Stimulated activated CD8-positive, alpha-beta memory T cell treated with anti-CD3 and anti-CD28 coated beads, Interleukin-4, amount 100 ng/mL, for 4 hours (primary cell): Measurements from ENCODE around the gene SPON1.
"Not testable (repeated sequence)": the region's sequence is repeated elsewhere in the genome, so short reads cannot be mapped to it uniquely, and the experiment has no call there.

Source experiments
- DNase-seq, 2 donors: peaks; one replicate each; pipeline ENCODE4 v3.0.0-alpha.2; 2020; ENCODE audit warnings: low read depth in 2 of 2, low spot score in 1 of 2

The SPON1 gene

DNA sequence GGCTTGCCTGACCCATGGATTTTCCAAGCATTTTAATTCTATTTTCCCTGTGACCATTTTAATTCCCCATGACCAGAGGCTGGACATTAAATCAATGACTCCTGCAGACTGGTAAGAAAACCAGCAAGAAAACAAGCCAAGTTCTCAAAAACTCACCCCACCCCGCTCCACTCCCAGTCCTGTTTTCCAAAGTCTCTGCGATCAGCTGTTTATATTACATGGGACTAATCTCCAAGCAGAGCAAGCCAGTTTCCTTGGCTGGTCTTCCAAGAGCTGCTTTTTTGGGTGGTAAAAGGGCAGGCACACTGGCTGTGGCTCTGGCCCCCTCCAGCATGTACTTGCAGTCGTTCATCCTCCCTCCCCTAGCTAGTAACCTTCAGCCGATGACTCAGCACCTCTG lies 298.5 kb downstream of the SPON1 start:
- DNase-seq, result no peak

DNA sequence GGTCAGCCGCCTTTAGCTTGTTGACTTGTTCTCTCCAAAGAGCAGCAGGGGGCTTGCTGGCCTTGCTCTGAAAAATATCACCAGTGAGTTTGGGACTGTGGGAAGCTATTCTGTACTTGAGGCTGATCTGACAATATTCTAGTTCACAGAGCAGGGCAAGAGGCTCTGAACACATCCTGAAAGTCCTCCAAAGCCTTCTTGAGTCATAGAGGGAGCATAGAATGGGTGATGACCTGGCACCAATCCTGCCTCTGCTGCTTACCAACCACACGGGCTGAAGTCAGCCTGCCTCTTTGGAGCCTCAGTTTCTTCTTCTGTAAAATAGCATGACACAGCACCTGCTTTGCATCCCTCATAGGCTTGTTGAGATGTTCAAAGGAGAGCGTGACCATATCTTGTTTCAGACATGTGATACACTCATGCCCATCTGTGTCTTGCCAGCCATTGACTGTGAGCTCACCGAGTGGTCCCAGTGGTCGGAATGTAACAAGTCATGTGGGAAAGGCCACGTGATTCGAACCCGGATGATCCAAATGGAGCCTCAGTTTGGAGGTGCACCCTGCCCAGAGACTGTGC lies 299.8 kb downstream of the SPON1 start:
- DNase-seq, result no peak

DNA sequence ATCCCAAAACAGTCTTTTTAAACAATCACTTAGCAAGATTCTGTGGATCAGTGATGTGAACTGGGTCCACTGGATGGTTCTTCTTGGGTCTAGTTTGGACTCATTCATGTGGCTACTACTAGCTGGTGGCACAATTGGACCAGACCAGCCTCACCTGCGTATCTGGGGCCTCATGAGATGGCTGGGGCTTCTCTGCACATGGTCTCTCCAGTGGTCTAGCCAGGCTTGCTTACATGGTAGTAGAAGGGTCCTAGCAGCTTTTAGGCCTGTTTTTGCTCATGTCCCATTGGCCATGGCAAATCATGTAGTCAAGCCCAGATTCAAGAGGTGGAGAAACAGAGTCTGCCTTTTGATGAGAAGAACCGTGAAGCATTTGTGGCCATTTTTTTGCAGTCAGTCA lies 302.4 kb downstream of the SPON1 start:
- DNase-seq, result no peak

DNA sequence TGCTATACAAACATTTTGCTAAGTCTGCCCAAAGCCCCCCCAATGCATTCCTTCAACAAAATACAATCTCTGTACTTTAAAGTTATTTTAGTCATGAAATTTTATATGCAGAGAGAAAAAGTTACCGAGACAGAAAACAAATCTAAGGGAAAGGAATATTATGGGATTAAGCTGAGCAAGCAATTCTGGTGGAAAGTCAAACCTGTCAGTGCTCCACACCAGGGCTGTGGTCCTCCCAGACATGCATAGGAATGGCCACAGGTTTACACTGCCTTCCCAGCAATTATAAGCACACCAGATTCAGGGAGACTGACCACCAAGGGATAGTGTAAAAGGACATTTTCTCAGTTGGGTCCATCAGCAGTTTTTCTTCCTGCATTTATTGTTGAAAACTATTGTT lies 304.1 kb downstream of the SPON1 start:
- DNase-seq, result no peak

DNA sequence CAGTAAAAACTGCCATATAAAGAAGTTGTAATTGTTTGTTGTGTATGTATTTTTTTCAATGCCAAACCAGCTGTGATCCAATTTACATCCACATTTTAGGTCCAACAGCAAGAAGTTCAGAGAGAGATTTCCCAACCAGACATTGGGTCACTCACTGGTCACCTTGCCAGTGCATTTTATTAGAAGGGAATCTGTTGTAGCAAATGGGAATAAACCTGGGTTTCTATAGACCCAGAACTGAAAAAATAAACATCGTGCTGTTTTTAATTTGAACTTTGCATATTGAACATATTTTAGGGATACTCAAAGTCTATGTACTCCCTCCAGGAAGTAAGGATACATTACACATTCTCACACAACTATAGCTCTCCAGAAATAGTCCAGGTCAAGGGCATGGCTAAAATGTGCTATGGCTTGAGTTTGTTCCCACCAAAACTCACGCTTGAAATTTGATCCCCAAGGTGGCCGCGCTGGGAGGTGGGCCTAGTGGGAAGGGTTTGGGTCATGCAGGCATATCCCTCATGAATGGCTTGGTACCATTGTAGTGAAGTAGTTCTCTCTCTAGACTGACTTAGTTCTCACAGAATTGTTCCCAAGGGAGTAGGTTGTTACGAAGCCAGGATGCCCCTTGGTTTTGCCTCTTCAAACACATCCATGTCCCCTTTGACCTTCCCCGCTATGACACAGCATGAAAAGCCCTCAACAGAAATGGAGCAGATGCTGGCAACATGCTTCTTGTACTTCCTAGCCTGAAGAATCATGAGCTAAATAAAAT lies 305.5 kb downstream of the SPON1 start:
- DNase-seq, result no peak

DNA sequence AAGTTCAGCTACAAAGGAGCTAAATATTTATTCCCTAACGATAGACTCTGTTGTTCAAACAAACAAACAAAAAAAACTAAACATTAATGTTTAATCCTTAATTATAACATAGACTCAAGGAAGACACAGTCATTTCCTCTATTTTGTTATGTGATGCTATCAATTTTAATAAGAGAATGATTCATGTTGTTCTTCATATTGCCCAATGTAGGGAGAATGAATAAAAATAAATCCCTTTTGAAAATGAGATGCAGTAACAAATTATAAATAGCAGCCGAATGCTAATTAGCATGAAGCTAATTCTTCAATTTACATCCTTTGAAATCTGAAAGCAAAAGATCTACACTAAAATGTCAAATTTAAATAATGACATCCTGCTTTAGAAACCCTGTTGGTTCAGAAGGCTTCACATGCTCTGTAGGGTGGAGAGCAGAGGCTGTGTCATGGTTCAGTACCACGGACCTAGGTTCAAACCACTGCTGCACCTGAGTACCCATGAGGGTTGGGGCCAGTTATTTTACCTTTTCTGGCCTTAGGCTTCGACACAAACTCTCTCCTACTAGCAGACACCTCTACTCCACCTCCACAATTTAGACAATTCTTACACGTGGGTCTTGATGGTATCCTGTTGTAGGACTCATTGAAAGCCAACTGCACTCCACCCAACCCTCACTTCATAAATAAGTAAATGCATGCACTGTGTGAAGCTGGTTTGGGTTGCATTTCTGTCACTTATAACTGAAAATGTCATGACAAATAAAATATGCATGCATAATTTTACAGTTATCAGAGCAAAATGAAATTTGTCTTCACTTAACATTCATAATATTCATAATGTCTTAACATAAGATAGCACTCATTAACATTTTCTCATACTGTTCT lies 307.4 kb downstream of the SPON1 start:
- DNase-seq, result no peak

DNA sequence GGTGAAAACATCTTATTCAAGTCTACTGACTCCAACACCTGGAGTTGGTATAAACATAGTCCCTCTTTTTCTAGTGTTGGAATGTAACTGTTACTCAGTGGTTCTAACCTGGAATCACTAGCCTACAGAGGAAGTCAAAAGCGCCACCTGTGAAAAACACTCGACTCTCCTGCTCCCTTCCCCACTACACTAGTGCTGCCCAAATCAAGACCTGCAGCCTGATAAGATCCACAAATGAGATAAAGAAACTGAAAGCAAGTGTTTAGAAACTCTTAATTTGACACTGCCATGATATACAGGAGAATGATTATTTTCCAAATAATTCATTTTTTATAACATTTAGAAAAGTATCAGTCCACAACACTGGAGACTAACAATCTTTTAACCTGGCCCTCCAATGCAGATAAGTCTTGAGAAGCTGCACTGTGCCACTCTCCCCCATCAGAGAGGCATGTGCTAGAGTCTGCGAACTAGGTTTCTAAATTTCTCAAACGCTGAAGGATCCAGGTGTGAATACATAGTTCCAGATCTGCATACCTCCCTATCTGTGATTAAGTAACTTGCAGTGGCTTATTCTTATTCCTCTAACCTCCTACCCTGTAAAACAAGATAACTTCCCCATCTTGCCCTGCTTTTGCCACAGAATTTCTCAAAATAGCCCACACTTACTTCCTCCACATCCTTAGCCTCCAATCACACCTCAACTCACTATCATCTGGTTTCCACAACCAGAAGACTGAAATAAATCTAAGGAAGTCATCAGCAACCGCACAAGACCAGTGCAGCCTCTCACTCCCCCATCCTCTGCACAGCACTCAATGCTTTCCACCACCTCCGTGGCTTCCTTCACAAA lies 308.4 kb downstream of the SPON1 start:
- no peak for DNase-seq

DNA sequence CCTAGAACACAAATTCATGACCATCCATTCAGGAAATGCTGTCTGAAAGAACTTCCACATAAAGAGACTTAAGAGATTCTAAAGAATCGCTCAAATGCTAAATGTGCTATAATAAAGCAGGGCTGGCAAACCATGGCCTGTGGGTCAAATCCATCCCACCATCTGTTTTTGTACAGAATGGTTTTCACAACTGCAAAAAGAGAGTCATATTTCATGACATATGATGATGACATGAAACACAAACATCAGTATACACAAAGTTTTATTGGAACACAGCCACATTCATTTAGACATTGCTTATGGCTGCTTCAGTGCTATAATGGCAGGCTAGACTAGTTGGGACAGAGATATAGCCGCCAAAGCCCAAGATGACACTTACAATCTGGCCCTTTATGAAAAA lies 311.4 kb downstream of the SPON1 start:
- DNase-seq, result no peak

DNA sequence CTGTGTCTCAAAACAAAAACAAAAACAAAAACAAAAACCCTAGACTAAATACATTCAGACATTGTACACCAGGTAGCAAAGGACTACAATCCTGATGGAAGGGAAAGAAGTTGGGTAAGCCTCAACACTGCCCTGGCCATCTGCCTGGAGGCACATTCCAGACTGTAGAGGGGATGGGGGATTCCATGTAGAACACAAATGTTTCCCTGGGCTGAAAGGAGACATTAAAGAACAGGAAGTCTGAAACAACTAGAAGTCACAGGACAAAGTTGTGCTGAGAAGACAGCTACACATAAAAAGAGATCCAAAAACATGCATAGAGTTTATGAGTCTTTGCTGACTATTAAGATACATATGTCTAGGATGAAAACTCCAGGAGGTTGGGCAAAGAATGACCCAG lies 312.6 kb downstream of the SPON1 start:
- DNase-seq, result no peak

DNA sequence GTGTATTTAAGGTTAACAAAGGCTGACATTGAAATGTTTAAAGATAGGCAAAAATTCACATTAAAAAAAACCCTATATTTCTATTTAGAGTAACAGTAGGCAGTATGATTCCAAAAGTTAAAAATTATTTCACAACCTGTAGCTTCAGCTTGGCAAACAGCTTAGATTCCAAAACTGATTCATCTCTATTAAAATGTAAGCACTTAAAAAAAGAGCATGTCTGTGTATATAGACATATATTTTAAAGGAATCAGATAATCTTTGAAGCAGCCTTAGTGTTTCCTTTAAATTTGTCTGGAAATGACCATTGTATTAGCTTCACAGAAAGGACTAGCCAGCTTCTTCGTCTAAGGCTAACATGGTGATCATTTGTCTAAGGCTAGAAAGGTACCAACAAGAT lies 316.3 kb downstream of the SPON1 start:
- not testable (repeated sequence) for DNase-seq

DNA sequence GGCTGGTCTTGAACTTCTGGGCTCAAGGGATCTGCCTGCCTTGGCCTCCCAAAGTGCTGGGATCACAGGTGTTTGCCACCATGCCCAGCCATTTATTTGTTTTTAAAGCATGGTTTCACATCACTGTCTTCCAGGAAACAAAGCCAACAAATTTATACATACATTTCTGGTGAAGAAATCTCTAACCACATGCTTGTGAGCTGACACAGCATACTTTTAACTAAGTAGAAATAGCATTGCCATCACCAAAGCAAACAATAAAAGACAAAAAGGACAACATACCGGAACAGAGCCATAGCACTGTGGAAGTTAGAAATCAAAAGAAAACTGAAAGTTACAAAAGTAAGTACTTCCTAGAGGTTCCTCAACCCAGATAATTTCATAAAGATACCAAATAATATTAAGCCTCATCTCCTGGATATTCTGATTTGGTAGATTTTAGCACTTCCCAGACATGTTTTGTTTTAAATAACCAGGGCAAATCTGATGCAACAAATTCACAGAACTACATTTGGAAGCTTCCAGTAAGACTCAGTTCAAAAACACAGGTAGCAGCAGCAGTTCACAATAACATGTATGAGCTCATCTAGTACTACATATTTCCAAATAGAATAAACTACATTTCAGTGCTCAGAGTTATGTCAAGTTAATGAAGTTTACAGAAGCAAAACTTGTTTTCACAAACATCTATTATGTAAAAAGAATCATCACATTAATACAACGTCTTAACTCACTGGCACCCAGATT lies 325.8 kb downstream of the SPON1 start:
- no peak for DNase-seq

DNA sequence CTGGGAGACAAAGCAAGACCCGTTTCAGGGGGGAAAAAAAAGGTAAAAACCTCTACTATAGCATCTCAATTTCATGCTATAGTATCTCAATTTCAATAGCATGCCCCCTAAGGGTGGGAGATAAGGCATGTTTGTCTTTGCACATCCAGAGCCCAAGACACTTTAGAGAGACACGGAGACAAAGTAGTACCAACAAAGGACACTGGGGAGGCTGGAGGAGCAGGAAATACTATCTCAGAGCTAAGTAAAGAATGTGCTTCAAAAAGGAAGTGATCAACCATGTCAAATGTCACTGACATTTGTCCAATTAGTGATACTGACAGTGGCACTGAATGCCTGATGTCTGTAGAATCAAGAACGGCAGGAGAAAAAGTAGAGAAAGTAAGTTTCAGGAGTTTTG lies 327.9 kb downstream of the SPON1 start:
- DNase-seq, result no peak

DNA sequence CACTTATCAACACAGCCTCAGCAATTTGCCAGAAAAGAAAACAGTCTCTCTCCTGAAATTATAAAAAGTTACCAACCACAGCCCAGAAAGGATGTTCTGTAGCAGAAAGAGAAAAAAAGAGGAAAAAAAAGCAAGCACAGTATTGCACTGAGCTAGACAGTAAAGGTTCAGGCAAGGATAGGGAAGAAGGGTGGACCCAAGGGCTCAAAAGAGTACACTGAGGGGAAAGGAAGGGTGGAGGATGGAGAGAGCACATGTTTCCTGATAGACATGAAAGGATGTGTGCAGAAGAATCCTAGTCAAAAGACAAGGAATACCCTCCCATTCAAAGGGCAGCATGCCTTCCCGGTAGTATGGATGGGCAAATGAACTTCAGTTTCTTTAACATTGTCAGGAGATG lies 337.4 kb downstream of the SPON1 start:
- DNase-seq, result no peak

DNA sequence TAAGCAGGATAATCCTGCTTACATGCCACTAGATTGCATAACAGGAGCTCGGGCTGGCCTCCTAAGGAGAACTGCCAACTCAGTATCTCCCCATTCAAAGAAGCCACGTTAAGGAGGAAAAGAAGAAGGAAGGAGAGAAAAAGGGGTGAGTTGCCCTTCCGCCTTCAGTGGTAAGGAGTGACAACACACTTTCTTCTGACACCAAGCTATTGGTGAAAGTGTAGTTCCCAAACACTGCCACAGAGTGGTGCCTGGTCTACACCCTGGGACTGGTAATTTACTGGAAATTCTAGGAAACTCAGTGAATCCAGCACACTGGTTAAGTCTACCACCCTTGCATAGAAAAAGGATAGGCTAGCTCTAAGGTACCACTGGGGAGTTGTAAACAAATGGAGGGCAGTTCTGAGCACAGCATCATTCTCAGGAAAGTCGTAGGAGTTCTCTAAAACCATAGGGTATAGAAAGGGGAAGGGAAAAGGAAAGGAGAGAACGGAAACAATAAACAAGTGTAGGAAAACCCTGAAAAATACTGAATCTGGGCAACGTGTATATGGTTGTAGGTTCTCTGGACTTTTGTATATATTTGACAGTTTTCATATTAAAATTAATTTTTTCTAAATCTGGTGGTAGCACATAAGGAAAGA lies 338.3 kb downstream of the SPON1 start:
- DNase-seq, result peak in 1 of 2 donors; percentile 18

DNA sequence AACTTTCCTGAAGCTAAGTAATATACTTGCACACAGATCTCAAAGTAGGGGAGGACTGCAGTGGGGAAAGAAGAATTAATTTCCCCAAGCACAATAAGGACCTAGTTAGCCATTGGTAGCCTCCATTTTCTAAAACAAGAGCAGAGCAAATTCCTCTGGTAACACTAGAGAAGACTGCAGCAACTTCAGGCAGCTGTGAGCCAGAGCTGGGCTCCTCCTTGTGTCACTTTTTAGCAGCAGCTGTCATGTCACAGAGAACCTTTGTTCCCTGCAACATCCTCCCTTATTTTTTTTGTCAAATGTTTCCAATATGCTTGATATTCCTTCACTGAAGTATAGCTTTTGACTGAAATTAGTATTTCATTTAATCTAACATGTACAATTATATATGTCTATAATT lies 342.1 kb downstream of the SPON1 start:
- no peak for DNase-seq

DNA sequence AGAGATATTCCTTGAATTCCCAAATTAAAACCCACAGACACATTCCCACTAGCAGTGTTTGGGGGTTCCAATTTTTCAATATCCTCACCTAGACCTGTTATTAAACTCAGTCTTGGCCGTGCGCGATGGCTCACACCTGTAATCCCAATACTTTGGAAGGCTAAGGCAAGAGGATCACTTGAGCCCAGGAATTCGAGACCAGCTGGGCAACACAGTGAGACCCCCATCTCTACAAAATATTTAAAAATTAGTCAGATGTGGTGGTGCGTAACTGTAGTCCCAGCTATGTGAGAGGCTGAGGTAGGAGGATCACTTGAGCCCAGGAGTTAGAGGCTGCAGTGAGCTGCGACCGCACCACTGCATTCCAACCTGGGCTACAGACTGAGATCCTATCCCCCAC lies 343.1 kb downstream of the SPON1 start:
- DNase-seq, result no peak

DNA sequence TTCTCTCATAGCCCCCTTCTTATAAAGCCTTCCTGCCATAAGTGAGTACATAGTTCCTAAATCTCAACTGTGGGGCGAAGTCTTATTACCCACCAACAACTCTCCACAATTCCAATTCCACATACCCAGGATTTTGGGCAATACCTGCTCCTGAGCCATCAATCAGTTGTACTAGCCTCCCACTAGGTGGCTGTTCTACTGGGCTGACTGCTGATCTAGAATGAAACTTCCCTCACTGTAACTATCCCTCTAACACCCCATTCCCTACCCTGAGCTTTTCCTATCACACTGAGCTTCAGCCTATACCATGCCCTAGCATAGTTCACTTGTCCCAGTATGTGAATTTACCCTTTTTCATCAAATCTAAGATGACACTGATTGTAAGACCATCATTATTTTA lies 344.0 kb downstream of the SPON1 start:
- no peak for DNase-seq

DNA sequence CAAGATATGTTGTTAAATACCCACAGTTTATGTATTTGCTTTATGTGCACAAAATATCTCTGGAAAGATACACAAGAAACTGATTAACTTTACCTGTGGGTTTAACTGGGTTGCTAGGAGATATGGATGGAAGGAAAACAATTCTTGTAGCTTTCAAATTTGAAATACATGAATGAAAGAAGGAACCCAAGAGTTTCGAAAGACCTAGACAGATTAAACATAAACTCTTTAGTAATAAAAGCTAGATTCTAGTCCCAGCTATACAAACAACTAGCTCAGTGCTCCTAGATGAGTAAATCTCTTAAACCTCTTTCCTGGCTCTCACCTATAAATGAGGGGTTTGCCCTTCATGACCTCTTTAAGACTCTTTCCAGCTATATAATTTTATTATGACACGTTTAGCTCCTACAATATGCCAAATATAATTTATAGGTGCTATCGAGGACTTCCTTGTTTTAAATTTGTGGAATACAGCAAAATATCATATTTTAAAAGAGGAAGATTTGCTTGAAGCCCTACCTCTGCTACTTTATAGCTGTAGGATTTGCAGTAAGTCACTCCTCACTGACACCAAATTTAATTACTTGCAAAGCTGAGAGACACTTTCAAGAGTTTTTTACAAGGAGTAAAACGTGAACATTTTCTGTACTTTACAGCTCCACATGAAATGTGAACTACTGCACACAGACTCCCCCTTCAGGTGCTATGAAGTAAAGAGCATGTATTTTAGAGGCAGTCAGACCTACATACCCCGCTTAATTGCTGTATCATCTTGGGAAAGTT lies 345.8 kb downstream of the SPON1 start:
- DNase-seq, result no peak

DNA sequence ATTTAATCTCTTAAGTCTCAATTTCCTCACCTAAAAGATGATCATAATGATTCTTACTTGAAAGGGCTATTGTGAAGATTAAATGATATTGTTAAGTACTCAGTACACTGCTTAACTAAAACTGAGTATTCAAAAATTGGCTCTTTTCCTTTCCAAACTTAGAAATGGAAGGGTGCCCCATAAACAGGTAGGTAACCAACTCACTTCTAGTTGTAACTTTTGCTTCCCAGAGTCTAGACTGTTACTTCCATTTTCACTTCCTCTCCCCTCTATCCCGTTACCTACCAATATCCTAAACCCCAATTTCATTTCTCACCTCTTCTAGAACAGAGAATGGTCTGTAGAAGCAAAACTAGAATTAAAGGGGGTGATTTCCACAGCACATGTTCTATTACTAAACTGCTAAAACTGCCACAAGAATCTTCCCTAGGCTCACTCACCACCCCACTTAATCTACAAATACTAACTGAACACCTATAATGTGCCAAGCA lies 346.4 kb downstream of the SPON1 start:
- no peak for DNase-seq
